ENCODE data around the gene DELE1. TPM values are rescaled to one million over a fixed set of nuclear protein-coding genes. Genes with fewer than 3 reads are reported as not detected.

Gene DELE1
- polyA plus RNA-seq, 1 donor = 91.3 TPM

Other genes starting within 250 kb of the DELE1 start
- gene ARAP3, start 241.6 kb upstream of the DELE1 start, polyA plus RNA-seq (ENCODE audit: insufficient read length) = 13.9 TPM
- gene PCDH1, start 45.5 kb upstream of the DELE1 start, polyA plus RNA-seq (ENCODE audit: insufficient read length) = 18.8 TPM
- gene PCDH12, start 34.3 kb downstream of the DELE1 start, polyA plus RNA-seq (ENCODE audit: insufficient read length) = 16.9 TPM
- gene RNF14, start 45.2 kb downstream of the DELE1 start, polyA plus RNA-seq (ENCODE audit: insufficient read length) = 41.8 TPM
- gene GNPDA1, start 89.2 kb downstream of the DELE1 start, polyA plus RNA-seq (ENCODE audit: insufficient read length) = 19.1 TPM
- 57.4 TPM for gene NDFIP1, start 184.9 kb downstream of the DELE1 start, polyA plus RNA-seq (ENCODE audit: insufficient read length)

Data from hindlimb muscle (tissue), 1 donor.